ENCODE results near the gene ZNF322. TPM values are rescaled to one million over a fixed set of nuclear protein-coding genes. Genes with fewer than 3 reads are reported as not detected.

ZNF322 gene
- total RNA-seq, 1 experiment from 2014 or later = 23.2 TPM

DNA sequence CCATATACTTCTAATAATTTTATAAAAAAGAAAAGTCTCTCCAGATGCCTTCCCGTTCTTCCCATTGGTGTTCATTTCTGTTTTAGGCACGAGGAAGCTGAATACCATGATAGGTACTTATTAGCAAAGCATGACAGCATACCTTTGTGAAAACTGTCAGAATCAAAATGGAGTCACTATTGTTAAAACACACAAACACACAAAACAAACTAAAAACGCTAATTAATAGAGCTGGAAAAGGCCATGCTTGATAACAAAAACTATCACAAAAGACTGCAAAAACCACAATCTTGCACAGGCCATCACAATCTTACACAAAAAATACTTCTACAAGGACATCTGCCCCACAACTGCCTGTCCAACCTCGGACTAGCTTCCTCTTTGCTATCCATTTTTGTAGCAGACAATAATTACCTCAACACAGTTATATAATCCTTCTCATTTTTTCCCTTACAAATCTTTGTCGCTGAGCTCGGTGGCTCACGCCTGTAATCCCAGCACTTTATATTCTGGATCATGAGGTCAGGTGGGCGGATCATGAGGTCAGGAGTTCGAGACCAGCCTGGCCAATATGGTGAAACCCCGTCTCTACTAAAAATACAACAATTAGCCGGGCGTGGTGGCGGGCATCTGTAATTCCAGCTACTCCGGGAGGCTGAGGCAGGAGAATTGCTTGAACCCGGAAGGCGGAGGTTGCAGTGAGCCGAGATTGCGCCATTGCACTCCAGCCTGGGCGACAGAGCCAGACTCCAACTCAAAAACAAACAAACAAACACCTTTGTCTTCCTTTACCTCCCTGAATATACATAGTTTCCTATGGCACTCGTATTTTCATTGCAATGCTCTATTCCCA lies 66.0 kb downstream of the ZNF322 start:
- Histone ChIP-seq H3K27me3 (replicated peaks) (peaks cover 7% of the 10 kb centered on the region; the same call in 1 of the 2 replicates), H3K36me3 (peaks cover 12% of the 10 kb centered on the region), H3K9me3 (replicated peaks) (no peaks in the 10 kb centered on the region), H3K27ac (no peak overlapping the region), H3K4me3 (no peak overlapping the region), H3K4me1 (replicated peaks) (peaks cover 15% of the 10 kb centered on the region)
- DNase-seq (ENCODE audit: low read depth in 1 of 2, low spot score in 2 of 2) = no peak

DNA sequence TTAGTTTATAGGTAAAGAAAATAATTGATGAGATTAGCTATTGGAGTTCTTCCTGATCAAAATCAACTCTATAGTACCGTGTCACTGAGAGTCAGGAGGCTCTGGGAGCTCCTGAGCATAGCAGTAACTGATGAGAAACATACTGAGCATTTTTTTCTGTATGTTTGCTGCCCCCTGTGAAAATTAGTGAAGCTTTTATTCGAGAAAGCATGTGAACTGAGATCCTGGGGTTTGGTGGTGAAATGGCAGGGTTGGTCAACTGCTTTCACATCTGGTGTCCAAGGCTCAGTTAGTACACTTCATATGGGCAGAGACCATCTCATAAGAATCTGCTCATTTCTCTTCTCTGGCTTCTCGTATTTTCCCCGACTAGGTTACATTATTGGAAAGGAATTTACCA lies 66.9 kb downstream of the ZNF322 start:
- Histone ChIP-seq H3K4me1 (replicated peaks) (peaks cover 10% of the 10 kb centered on the region), H3K27ac (no peak overlapping the region), H3K27me3 (replicated peaks) (peaks cover 7% of the 10 kb centered on the region; the same call in 1 of the 2 replicates), H3K9me3 (replicated peaks) (no peaks in the 10 kb centered on the region), H3K36me3 (peaks cover 4% of the 10 kb centered on the region), H3K4me3 (no peak overlapping the region)
- no peak for DNase-seq (ENCODE audit: low read depth in 1 of 2, low spot score in 2 of 2)

- no peaks in the 10 kb centered on the region for H3K36me3 ChIP-seq
- H3K4me1 ChIP-seq (replicated peaks) = no peaks in the 10 kb centered on the region
- H3K27ac ChIP-seq = no peak overlapping the region
- peaks cover 7% of the 10 kb centered on the region; the same call in 1 of the 2 replicates for H3K27me3 ChIP-seq (replicated peaks)
- DNase-seq (ENCODE audit: low read depth in 1 of 2, low spot score in 2 of 2) = no peak
- no peak overlapping the region for H3K4me3 ChIP-seq
- H3K9me3 ChIP-seq (replicated peaks) = no peaks in the 10 kb centered on the region
These were observed 70.6 kb downstream of the ZNF322 start for GRCh38 chr6:26588965-26589364.

Other genes with a start within 250 kb of the ZNF322 start
- 6.3 and 8.4 TPM in 2 replicates for gene BTN3A3, start 219.2 kb downstream of the ZNF322 start, total RNA-seq (2014; rRNA removed; shearing (Covaris generic))
- 33.1 and 50.8 TPM in 2 replicates for gene BTN2A1, start 201.8 kb downstream of the ZNF322 start, total RNA-seq (2014; rRNA removed; shearing (Covaris generic))
- not detected in 2 replicates for gene BTN1A1, start 159.4 kb downstream of the ZNF322 start, total RNA-seq (2014; rRNA removed; shearing (Covaris generic))
- gene HMGN4, start 121.4 kb downstream of the ZNF322 start, total RNA-seq (2014; rRNA removed; shearing (Covaris generic)) = 110 TPM in 2 replicates
- gene ABT1, start 62.8 kb downstream of the ZNF322 start, total RNA-seq (2014; rRNA removed; shearing (Covaris generic)) = 16.9 and 27.4 TPM in 2 replicates